T-helper 1 cell (primary cell): ENCODE data around the gene C6.

Experiments
- DNase-seq, 5 donors: peaks; one replicate each; pipeline ENCODE4 v3.0.0-alpha.2; 2012 to 2020

The C6 gene

DNA sequence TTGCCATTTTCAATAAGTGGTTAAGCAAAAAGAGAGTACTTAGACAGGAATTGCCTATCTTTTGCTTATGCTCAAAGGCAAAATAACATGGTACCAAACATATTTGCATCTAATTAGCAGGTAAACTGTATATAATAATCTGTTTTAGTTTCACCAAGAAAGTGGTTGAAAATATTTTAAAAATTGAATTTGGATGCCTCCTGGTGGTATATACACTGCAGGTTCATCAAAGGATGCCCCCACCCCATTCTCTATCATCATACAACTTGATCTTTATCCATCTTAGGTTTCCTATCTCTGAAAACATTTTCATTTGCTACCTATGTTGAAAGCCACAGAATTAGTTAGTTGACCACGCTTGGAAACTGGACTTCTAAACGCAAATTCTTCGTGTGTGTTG lies 95.2 kb downstream of the C6 start:
- DNase-seq = no peak

DNA sequence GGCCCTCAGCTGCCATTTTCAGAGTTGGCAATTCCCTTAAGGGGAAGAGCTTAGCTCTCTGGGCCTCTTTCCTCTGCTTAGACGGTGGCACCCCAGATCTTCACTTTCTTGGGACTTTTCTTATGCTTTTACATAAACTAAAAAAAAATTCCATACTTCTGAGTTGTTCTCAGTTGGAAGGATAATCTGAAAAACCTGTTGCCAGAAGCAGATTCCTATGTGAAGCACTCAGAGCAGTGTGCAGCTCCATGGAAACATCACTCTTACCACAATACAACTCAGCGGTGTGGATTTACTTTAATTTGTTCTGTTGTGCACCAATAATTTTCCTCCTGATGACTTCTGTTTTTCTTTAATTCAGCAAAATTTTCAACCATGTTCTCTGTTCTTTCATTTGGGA lies 98.1 kb downstream of the C6 start:
- DNase-seq = no peak

GRCh38 chr5:41112486-41113455 lies 100.6 kb downstream of the C6 start:
- no peak for DNase-seq

DNA sequence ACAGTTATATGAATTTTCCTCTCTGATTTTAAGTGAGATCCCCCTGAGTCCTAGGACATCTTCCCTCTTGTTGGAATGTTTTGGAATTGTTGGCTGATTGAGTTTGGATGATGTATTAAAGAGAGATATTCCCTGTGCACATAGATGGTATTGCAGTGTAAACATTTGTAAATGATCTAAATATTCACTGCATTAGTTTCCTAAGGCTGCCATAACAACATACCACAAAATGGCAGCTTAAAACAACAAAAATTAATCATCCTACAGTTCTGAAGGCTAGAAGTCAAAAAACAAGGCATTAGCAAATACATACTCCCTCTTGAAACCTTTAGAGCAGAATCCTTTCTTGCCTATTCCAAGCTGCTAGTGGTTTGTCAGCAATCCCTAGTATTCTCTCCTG lies 104.1 kb downstream of the C6 start:
- no peak for DNase-seq

DNA sequence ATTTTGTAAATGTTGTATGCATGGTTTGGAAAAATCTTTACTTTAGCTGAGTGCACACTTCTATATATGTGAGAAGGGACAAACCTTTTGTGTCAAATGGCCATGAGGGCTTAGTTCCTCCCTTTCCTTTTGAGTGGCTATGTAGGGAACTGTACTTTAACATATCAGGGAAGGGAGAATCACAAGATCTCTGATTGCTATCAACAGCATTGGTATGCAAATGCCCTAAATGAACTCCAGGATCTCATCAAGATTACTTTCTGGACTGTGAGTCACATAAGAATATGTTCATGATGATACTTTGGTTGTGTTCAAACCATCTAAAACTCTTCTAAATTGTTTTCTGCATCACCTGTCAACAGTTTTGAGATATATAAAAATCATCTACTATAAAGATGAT lies 111.0 kb downstream of the C6 start:
- no peak for DNase-seq

- DNase-seq = no peak
These were observed 115.7 kb downstream of the C6 start for GRCh38 chr5:41097642-41098041.

- DNase-seq = no peak
These were observed 117.8 kb downstream of the C6 start for GRCh38 chr5:41095324-41096101.

DNA sequence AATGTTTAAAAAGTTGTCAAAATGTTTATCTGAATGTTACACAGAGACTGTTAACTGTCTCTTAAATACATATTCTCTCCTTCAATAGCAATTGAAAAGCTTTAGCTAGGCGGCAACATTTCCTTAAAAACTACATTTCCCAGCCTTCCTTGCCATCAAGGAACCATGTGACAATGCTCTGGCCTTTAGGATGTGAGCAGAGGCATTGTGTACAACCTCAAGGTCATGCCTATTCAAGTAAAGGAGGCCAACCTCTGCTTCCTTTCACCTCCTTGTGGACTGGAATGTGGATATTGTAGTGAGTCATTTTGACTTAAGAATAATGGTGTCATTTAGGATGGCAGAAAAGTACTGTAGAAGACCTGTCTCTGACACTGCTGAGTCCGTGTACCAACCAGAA lies 118.5 kb downstream of the C6 start:
- no peak for DNase-seq

DNA sequence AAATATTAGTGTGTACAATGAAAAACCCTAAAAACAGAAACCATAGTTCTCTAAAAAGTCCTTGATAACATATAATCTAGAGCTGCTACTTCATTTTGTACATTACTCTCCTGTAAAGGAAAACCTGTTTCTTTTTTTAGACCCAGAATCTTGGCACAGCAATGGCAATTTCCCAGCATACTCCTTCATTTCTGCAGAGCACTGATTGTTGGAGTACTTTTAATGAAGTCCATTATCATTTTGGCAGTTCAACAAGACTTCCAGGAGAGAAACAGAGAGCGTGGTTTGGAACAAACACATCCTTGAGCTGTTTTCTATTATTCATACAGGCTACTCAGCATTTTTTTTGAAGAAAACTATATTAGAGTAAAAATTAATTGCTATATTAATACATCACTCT lies 119.5 kb downstream of the C6 start:
- DNase-seq = no peak
